Renal cortical epithelial cell (primary cell): ENCODE measurements around the gene SERPINB6. TPM values are rescaled to one million over a fixed set of nuclear protein-coding genes. Genes with fewer than 3 reads are reported as not detected.
A peak's percentile ranks its signal among the peaks of the same experiment; 100 is the strongest.
"Not testable (repeated sequence)": the region's sequence is repeated elsewhere in the genome, so short reads cannot be mapped to it uniquely, and the experiment has no call there.

Experiments
- DNase-seq: peaks from one replicate; pipeline ENCODE4 v3.0.0-alpha.2; 2011; ENCODE audit warnings: low read depth
- total RNA-seq: library from RNA; depleted of rRNA; stranded (reverse); fragments of >200 nt; gene quantifications from 2 replicates; pipeline ENCODE4 v1.2.3, GENCODE V29; 2014

SERPINB6 gene
- total RNA-seq, 1 donor from 2014 or later: 113 TPM

DNA sequence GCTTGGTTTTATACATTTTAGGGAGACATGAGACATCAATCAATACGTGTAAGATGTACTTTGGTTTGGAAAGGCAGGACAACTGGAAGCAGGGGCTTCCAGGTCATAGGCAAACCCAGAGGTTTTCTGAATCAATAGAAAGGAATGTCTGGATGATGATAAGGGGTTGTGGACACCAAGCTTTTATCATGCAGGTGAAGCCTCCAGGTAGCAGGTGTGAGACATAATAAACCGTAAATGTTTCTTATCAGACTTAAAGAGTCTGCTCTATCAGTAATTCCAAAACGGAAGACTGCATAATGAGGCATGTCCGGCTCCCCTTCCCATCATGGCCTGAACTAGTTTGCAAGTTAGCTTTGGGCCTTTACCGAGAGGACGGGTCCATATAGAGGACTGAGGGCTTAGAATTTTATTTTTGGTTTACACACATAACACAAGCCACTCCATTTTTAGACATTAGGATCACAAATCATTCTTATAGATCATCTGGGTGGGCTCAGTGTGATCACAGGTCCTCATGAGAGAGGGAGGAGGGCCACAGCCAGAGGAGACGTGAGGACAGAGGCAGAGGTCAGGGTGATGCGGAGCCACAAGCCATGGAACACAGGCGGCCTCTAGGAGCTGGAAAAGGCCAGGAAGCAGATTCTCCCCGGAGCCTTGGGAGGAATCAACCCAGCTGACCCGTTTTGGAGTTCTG lies 57.6 kb downstream of the SERPINB6 start:
- no peak for DNase-seq

GRCh38 chr6:2911171-2911570 lies 60.2 kb downstream of the SERPINB6 start:
- DNase-seq: no peak

GRCh38 chr6:2909718-2910117 lies 61.6 kb downstream of the SERPINB6 start:
- peak; percentile 47 for DNase-seq

DNA sequence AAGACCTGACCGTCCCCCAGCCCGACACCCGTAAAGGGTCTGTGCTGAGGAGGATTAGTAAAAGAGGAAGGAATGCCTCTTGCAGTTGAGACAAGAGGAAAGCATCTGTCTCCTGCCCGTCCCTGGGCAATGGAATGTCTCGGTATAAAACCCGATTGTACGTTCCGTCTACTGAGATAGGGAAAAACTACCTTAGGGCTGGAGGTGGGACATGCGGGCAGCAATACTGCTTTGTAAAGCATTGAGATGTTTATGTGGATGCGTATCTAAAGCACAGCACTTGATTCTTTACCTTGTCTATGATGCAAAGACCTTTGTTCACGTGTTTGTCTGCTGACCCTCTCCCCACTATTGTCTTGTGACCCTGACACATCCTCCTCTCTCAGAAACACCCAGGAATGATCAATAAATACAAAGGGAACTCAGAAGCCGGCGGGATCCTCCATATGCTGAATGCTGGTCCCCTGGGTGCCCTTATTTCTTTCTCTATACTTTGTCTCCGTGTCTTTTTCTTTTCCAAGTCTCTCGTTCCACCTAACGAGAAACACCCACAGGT lies 62.2 kb downstream of the SERPINB6 start:
- not testable (repeated sequence) for DNase-seq

- peak; percentile 29 for DNase-seq
These were observed 62.9 kb downstream of the SERPINB6 start for GRCh38 chr6:2908516-2908915.

DNA sequence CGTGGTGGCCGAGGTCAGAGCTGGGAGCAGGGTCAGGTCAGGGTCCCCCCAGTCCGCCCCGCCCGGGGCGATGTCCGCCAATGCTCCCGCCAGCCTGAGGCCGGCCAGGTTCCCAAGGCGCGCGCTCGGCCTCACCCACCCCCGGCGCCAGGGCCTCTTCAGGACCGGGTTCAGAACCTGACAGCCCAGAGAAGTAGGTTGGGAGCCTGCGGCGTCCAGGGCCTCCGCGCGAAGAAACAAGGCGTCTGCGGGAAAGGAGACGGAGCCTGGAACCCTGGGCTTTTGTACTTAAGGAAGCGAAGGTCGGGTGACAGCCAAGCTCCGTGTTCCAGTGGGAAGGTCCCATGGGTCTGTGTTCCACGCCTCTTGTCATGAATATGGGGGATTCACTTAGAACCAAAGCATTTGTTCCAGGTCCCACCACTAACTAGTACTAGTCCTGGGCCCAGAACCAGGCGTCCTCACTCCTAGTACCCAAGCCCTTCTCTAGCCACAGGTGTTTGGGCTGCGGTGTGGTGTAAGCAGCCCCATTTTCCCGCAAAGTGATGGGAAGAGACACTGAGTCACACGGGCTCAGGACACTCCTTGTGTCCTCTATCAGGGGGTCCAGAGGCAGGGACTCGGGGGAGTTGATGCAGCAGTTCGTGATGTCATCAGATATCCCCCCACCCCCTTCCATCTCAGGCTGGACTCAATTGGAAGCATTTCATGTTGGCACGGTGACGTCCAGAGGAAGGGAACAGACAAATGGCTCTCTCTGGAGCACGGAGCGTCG lies 67.8 kb downstream of the SERPINB6 start:
- DNase-seq: not testable (repeated sequence)

GRCh38 chr6:2901645-2902502 lies 69.5 kb downstream of the SERPINB6 start:
- not testable (repeated sequence) for DNase-seq

DNA sequence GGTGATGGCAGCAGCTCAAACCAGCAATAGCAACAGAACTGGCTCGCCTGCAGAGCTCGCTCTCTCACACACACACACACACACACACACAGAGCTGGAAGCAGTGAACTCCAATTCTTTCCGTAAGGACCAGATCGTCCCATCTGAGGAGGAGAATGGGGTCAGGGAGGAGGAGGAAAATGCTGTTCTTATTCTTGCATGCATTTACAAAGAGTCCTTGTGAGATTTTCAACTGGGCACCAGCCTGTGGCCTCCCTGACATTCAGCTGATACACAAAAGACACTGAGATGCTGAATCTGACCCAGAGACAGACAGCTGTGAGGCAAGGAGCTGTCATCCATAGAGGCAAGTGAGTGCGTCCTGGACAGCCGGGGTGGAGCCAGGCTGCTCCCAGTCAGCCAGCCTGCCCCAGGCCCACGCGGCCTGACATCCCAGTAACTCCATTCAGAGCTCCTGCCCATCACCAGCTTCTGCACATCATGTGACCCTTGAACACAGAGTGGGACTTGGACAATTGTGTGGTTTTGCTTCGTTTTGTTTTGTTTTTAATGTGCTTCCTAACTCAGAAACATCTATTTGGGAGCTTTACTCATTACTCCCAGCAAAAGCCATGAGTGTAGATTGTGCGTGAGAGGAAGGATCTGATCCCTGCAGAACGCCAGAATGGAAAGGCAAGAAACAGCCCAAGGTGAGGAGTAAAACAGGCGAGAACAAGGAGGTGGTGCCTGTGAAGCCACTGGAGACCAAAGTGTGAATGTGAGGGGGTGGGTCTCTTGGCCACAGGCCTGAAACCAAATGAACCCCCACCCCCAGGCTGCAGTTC lies 70.3 kb downstream of the SERPINB6 start:
- no peak for DNase-seq

DNA sequence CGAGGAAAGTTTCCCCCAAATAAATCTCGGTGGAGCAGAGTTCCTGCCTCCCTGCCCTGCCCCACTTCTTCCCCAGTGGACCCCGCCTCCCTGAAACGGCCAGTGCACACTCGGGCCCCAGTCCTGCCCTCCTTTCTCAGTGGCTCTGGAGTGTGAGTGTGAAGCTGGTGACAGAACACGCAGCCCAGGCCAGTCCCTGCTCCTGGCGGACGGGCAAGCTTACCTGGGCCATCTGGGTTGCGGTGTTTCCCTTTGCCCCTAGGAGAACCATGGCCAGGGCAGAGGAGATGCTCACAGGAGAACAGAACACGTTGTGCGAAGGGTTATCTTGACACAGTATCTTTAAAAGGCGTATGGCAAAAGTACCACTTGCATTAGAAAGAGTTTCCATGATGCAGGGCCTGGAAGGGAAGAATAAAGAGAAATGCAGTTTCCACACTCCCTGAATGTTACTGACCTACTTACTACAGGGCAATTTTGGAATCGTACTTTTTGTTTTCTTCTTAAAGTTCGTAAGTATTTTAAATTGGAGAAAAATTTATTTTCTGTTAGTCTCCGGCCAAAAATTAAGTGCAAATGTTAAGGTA lies 71.1 kb downstream of the SERPINB6 start:
- DNase-seq: no peak

DNA sequence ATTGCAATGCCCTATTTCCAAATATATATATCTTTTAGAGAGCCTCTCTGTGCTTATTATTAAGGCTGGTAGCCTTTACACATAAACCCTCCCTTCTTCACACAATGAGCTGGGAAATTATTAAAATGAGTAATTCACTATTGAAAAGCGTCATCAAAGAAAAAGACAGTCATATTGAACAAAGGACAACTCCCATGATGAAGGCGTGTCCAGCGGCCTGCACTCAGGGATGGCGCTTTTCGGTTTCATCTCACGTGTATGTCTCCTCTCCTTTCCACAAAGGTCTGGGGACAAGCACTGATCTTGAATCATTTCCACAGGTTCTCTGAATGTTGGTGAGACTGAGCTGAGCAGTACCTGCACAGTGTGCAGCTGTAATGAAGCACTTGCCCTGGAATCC lies 71.8 kb downstream of the SERPINB6 start:
- DNase-seq: no peak

Other genes starting within 250 kb of the SERPINB6 start
- gene MYLK4, start 220.6 kb downstream of the SERPINB6 start, total RNA-seq: 0.52 and 1.0 TPM in 2 replicates
- gene WRNIP1, start 206.2 kb downstream of the SERPINB6 start, total RNA-seq: 55.2 and 58.5 TPM in 2 replicates
- gene SERPINB1, start 129.7 kb downstream of the SERPINB6 start, total RNA-seq: 43.6 and 79.7 TPM in 2 replicates
- gene SERPINB9, start 68.3 kb downstream of the SERPINB6 start, total RNA-seq: 6.0 and 12.2 TPM in 2 replicates
- gene NQO2, start 28.3 kb upstream of the SERPINB6 start, total RNA-seq: 29.0 and 35.8 TPM in 2 replicates
- gene RIPK1, start 96.9 kb upstream of the SERPINB6 start, total RNA-seq: 30.0 and 48.9 TPM in 2 replicates
- 23.9 and 31.1 TPM in 2 replicates for gene BPHL, start 147.1 kb upstream of the SERPINB6 start, total RNA-seq
- 75.8 and 193 TPM in 2 replicates for gene TUBB2A, start 186.0 kb upstream of the SERPINB6 start, total RNA-seq